GM23338 (cell line): ENCODE measurements around the gene RASSF6.

Source experiments
- CTCF ChIP-seq, 2 experiments: fragments of 200-600 bp in 1 of 2; sonication (generic) in 1 of 2; conservative IDR thresholded peaks; 2 replicates each; pipeline versions ENCODE4 v1.5.1 to v1.6.1; 2016 to 2017; ENCODE audit warnings: antibody characterized with exemption in 2 of 2, low read depth in 2 of 2, mild to moderate bottlenecking in 2 of 2, moderate library complexity in 1 of 2
- EZH2 ChIP-seq: fragments of 200-600 bp; sonication (generic); IDR thresholded peaks from one replicate; pipeline ENCODE4 v1.8.0; 2017; ENCODE audit warnings: antibody characterized with exemption, mild to moderate bottlenecking, low read depth; ENCODE audit not compliant: unreplicated experiment
- EZH2phosphoT487 ChIP-seq: fragments of 200-600 bp; sonication (generic); IDR thresholded peaks from one replicate; pipeline ENCODE4 v1.8.1; 2018; ENCODE audit warnings: antibody characterized with exemption; ENCODE audit not compliant: unreplicated experiment
- NANOG ChIP-seq: IDR thresholded peaks from 2 replicates; pipeline ENCODE4 v1.6.1; 2016; ENCODE audit warnings: antibody characterized with exemption, borderline replicate concordance
- REST ChIP-seq: IDR thresholded peaks from one replicate; pipeline ENCODE4 v1.6.1; 2018; ENCODE audit warnings: antibody characterized with exemption; ENCODE audit not compliant: unreplicated experiment

- TF ChIP-seq REST, result no peak
- TF ChIP-seq EZH2, result no peak
- TF ChIP-seq CTCF (conservative IDR thresholded peaks at IDR 0.05; ENCODE audit: low read depth in 2 of 2), result no peak
- TF ChIP-seq EZH2phosphoT487, result no peak
- no peak for TF ChIP-seq NANOG
Measured at GRCh38 chr4:73589887-73590801, 30.1 kb downstream of the RASSF6 start.
